Left colon (tissue), 2 donors: ENCODE results near the gene CD63. TPM values are rescaled to one million over a fixed set of nuclear protein-coding genes. Genes with fewer than 3 reads are reported as not detected.

Experiments used
- ATAC-seq: fragments of 200-7000 bp; cut with Tn5 transposase; one replicate; pipeline ENCODE4 v1.9.1; 2020; ENCODE audit warnings: mild to moderate bottlenecking, moderate library complexity
- DNase-seq, 2 donors: peaks; one replicate each; pipeline ENCODE4 v3.0.0-alpha.2; 2020
- intact Hi-C, 2 donors: fragments of 100-400 bp; cut with DNase I in 1 of 2; cut with micrococcal nuclease in 1 of 2; formaldehyde crosslinking; loops; one replicate each; pipeline versions ENCODE4 v1.11.2 to v1.14.0; 2022; cut with DNase I, micrococcal nuclease
- total RNA-seq, 2 donors: library from RNA; stranded (reverse); fragmentation: NEBNext Ultra II Directional; extraction: Animal tissue kit (Norgen Biotek cat#: 25700); gene quantifications; one replicate each; pipeline ENCODE4 v1.2.1, GENCODE V29; 2021
- donor health status: DM: no; HTN: no; CAD: no.
- donor health status: DM: yes; HTN: yes; CAD: no.

The CD63 gene
- total RNA-seq, 2 donors from 2014 or later: 1,137 to 1,252 TPM

GRCh38 chr12:55676707-55677106, 52.1 kb downstream of the CD63 start:
- ATAC-seq (no peak), DNase-seq (no peak)
- intact Hi-C loops: no loop called here

DNA sequence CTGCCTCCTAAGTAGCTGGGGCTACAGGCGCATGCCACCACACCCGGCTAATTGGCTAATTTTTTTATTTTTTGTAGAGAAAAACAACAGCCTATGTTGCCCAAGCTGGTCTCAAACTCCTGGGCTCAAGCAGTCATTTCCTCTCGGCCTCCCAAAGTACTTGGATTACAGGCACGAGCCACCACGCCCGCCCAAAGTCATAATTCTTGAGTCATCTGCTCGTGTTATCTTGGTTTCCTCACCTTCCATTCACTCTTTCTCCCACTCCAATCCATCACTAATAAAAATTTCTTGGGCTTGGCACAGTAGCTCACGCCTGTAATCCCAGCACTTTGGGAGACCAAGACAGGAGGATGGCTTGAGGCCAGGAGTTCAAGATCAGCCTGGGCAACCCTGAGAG, 53.1 kb downstream of the CD63 start:
- intact Hi-C loops: no loop called here
- DNase-seq (no peak), ATAC-seq (peak; percentile 44)

Other genes with a start within 250 kb of the CD63 start
- not detected for gene OR6C68, start 236.6 kb downstream of the CD63 start, total RNA-seq
- gene OR6C4, start 179.4 kb downstream of the CD63 start, total RNA-seq: not detected
- gene OR2AP1, start 156.5 kb downstream of the CD63 start, total RNA-seq: not detected
- gene OR10P1, start 92.1 kb downstream of the CD63 start, total RNA-seq: not detected
- gene ITGA7, start 21.1 kb downstream of the CD63 start, total RNA-seq: 10 to 100 TPM; 10.2 to 56.5 TPM
- gene BLOC1S1, start 13.0 kb downstream of the CD63 start, total RNA-seq: 100 to 1,000 TPM; 266 to 300 TPM
- gene RDH5, start 8.6 kb downstream of the CD63 start, total RNA-seq: 10 to 100 TPM; 34.2 to 37.7 TPM
- 1 to 10 TPM; 1.5 to 2.7 TPM for gene GDF11, start 14.1 kb upstream of the CD63 start, total RNA-seq
- 10 to 100 TPM; 42.7 to 43.7 TPM for gene SARNP, start 88.7 kb upstream of the CD63 start, total RNA-seq
- 10 to 100 TPM; 64.5 to 82.9 TPM for gene ORMDL2, start 89.0 kb upstream of the CD63 start, total RNA-seq
- 10 to 100 TPM; 27.8 to 32.5 TPM for gene DNAJC14, start 100.6 kb upstream of the CD63 start, total RNA-seq
- gene MMP19, start 113.9 kb upstream of the CD63 start, total RNA-seq: 1 to 10 TPM; 2.8 to 6.4 TPM
- gene PYM1, start 198.9 kb upstream of the CD63 start, total RNA-seq: 10 to 100 TPM; 41.7 to 45.0 TPM
- gene DGKA, start 202.2 kb upstream of the CD63 start, total RNA-seq: 100 to 1,000 TPM; 108 to 114 TPM
- gene PMEL, start 237.0 kb upstream of the CD63 start, total RNA-seq: 1 to 10 TPM; 2.0 to 5.0 TPM
- gene CDK2, start 237.8 kb upstream of the CD63 start, total RNA-seq: 10 to 100 TPM; 10.4 to 19.7 TPM
- gene RAB5B, start 245.1 kb upstream of the CD63 start, total RNA-seq: 100 to 1,000 TPM; 149 to 169 TPM